ENCODE data around the gene ZNF532.
"Not testable (repeated sequence)": the region's sequence is repeated elsewhere in the genome, so short reads cannot be mapped to it uniquely, and the experiment has no call there.

ZNF532 gene, protein sequence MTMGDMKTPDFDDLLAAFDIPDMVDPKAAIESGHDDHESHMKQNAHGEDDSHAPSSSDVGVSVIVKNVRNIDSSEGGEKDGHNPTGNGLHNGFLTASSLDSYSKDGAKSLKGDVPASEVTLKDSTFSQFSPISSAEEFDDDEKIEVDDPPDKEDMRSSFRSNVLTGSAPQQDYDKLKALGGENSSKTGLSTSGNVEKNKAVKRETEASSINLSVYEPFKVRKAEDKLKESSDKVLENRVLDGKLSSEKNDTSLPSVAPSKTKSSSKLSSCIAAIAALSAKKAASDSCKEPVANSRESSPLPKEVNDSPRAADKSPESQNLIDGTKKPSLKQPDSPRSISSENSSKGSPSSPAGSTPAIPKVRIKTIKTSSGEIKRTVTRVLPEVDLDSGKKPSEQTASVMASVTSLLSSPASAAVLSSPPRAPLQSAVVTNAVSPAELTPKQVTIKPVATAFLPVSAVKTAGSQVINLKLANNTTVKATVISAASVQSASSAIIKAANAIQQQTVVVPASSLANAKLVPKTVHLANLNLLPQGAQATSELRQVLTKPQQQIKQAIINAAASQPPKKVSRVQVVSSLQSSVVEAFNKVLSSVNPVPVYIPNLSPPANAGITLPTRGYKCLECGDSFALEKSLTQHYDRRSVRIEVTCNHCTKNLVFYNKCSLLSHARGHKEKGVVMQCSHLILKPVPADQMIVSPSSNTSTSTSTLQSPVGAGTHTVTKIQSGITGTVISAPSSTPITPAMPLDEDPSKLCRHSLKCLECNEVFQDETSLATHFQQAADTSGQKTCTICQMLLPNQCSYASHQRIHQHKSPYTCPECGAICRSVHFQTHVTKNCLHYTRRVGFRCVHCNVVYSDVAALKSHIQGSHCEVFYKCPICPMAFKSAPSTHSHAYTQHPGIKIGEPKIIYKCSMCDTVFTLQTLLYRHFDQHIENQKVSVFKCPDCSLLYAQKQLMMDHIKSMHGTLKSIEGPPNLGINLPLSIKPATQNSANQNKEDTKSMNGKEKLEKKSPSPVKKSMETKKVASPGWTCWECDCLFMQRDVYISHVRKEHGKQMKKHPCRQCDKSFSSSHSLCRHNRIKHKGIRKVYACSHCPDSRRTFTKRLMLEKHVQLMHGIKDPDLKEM (N-terminal part only)

GRCh38 chr18:58864146-58865032, at the start of gene ZNF532:
TSS of gene ZNF532 (plus strand) at chr18:58864877. CDS start in a region left out here.
- DNase-seq (ENCODE audit: low read depth in 2 of 2), result no peak

- no peak for DNase-seq (ENCODE audit: low read depth in 2 of 2)
Measured at GRCh38 chr18:58819051-58819450, 45.6 kb upstream of the ZNF532 start.

DNA sequence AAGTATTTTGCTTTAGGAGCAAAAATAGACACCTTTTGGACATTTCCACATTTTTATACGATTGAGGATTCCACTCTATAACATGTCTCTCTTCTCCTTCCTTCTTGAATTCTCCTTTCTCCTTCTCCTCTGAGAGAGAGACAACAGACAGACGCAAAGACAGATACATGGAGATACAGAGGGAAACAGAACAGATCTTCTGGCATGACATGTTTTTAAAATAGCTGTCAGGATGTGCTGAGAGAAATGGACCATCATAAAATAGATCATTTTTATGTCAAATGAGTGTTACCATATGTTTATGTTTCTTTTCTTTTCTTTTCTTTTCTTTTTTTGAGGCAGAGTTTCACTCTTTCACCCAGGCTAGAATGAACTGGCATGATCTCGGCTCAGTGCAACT, 44.4 kb upstream of the ZNF532 start:
- no peak for DNase-seq (ENCODE audit: low read depth in 2 of 2)

GRCh38 chr18:58822944-58823343, 41.7 kb upstream of the ZNF532 start:
- no peak for DNase-seq (ENCODE audit: low read depth in 2 of 2)

- DNase-seq (ENCODE audit: low read depth in 2 of 2), result no peak
Measured at GRCh38 chr18:58823412-58823811, 41.3 kb upstream of the ZNF532 start.

GRCh38 chr18:58826926-58827325, 37.8 kb upstream of the ZNF532 start:
- not testable (repeated sequence) for DNase-seq (ENCODE audit: low read depth in 2 of 2)

DNA sequence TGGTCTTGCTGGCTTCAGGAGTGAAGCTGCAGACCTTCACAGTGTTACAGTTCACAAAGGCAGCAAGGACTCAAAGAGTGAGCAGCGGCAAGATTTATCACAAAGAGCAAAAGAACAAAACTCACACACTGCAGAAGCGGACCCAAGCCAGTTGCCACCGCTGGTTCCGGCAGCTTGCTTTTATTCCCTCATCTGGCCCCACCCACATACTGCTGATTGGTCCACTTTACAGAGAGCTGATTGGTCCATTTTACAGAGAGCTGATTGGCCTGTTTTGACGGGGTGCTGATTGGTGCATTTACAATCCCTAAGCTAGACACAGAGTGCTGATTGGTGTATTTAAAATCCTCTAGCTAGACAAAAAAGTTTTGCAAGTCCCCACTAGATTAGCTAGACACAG, 37.2 kb upstream of the ZNF532 start:
- DNase-seq (ENCODE audit: low read depth in 2 of 2), result no peak

GRCh38 chr18:58827886-58828285, 36.8 kb upstream of the ZNF532 start:
- no peak for DNase-seq (ENCODE audit: low read depth in 2 of 2)

GRCh38 chr18:58828399-58829121, 36.1 kb upstream of the ZNF532 start:
- DNase-seq (ENCODE audit: low read depth in 2 of 2), result no peak

- DNase-seq (ENCODE audit: low read depth in 2 of 2), result no peak
Measured at GRCh38 chr18:58829263-58829662, 35.4 kb upstream of the ZNF532 start.

- DNase-seq (ENCODE audit: low read depth in 2 of 2), result not testable (repeated sequence)
Measured at GRCh38 chr18:58829886-58830285, 34.8 kb upstream of the ZNF532 start.

- DNase-seq (ENCODE audit: low read depth in 2 of 2), result no peak
Measured at GRCh38 chr18:58831606-58832005, 33.1 kb upstream of the ZNF532 start.

DNA sequence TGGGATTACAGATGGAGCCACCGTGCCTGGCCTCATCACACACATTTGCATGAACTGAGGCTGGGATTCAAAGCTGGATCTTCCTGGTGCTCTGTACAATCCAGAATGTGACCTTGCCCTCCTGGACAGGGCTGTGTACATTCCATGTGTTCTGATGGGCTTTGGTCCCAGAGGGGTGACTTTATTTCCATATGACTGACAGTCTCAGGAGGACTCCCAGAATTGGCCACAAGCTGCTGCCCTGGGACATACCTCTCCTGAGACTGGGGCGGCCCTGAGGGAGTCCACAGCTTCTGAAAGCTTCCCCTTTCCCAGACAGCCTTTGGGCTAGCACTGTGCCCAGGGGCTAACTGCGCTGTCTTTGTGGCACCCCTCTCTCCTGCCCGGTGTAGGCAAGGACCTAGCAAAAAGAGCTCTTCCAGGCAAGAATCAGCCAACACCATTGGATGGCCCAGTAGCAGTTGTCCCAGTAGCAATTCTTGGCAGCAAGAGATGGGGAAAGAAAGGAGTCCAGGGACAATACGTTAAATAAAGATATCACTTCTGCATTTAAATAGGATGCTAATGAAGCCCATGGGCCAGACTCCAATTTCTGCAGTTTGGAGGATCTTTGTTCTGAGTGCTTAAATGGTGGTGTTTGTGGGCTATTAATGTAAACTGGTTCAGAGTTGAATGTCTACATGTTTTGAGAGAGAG, 26.4 kb upstream of the ZNF532 start:
- DNase-seq (ENCODE audit: low read depth in 2 of 2), result no peak

DNA sequence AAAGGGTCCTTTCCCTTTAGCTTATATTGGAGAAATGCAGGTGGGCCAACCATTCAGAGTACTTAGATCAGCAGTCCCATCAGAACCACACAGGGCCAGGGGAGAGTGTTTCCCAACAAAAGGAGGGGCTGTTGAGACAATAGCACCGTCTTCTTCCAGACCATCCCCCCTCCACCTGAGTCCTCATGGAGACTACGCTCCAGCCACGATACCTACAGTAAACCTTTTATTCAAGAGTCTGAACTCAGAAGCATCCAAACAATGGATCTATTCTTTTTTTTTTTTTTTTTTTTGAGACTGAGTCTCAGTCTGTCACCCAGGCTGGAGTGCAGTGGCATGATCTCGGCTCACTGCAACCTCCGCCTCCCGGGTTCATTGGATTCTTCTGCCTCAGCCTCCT, 25.7 kb upstream of the ZNF532 start:
- no peak for DNase-seq (ENCODE audit: low read depth in 2 of 2)

DNA sequence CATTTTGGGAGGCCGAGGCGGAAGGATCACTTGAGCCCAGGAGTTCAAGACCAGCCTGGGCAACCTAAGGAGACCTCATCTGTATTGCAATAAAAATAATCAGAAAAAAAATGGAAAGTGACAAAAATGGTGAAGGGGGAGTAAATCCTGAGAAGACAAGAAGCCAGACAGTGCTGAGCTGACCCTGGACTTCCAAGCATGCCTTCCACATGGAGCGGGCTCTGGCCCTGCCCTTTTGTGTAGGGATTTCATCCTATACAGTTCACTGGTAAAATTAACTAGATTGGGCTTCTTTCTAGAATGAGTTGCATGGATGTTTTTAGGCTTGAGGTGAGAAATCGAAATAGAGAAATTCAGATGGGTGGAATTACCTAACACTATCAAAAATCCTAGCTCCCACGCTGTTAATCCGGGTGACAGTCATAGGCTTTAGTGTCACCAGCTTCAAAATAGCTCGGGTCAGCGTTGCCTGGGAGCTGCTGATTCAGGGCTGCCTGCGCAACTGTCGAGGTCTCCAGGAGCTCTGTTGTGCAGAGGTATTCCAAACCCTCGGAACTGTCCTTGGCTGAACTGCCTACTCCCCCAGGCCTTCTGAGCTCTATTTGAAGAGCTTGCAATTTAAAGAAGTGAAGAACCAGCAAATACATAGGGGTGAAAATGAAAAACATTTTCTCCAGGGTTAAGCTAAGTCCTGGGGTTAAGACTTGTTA, 21.5 kb upstream of the ZNF532 start:
- DNase-seq (ENCODE audit: low read depth in 2 of 2), result no peak

GRCh38 chr18:58843688-58844035, 21.0 kb upstream of the ZNF532 start:
- DNase-seq (ENCODE audit: low read depth in 2 of 2), result no peak

GRCh38 chr18:58844871-58845270, 19.8 kb upstream of the ZNF532 start:
- no peak for DNase-seq (ENCODE audit: low read depth in 2 of 2)

DNA sequence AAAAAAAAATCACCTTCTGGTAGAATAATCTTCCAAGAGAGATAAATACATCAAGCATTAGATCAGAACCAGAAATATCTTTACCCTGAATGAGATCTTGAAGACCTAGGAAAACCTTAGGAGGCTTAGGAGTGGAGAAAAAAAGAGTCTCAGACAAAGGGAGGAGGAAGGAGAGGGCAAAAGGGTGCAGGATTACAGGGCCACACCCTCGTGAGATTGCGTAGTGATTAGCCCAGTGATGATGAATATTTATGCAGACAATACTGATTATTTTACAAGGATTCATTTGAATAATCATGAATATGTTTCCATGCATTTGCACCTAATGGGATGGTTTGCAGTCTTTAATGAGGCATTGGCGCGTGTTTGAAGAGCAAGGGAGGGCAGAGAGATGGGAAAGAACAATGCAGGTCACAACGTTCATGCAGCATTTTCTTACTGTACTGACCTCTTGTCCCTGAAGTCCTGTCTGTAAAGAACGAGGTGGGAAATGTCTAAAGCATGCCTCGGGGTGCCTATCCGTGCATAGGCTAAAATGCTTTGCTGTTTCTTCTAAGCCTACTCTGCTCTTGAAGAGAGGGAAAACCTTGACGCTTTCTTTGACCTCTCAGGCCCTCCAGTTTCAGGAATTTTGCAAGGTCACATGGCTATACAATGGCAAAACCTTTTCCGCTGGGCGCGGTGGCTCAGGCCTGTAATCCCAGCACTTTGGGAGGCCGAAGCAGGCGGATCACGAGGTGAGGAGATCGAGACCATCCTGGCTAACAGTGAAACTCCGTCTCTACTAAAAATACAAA, 18.6 kb upstream of the ZNF532 start:
- no peak for DNase-seq (ENCODE audit: low read depth in 2 of 2)
